Measurements from ENCODE around the gene LRTM1.

LRTM1 gene

GRCh38 chr3:54936561-54936960, 8.7 kb upstream of the LRTM1 start:
- no peak overlapping the region for H3K27ac ChIP-seq (ENCODE audit: low read length)
- no peak for TF ChIP-seq EZH2phosphoT487 (IDR thresholded peaks at IDR 0.05; ENCODE audit: low read depth)
- no peak for TF ChIP-seq CTCF (IDR thresholded peaks at IDR 0.05; ENCODE audit: low read depth, low read length)
- H3K4me3 ChIP-seq (ENCODE audit: low read length): no peak overlapping the region
- H3K36me3 ChIP-seq (replicated peaks; ENCODE audit: low read depth, low read length): no peaks in the 10 kb centered on the region
- no peaks in the 10 kb centered on the region for H3K9me3 ChIP-seq (ENCODE audit: insufficient read depth, low read length)
- H3K4me2 ChIP-seq (ENCODE audit: low read length): no peak overlapping the region
- no peak overlapping the region for H2AFZ ChIP-seq (ENCODE audit: low read depth, low read length)
- H3K79me2 ChIP-seq (ENCODE audit: low read length): no peaks in the 10 kb centered on the region
- H3K27me3 ChIP-seq (ENCODE audit: low read depth, low read length): peaks cover 28% of the 10 kb centered on the region
- no peak overlapping the region for H3K9ac ChIP-seq (ENCODE audit: low read length)
- H4K20me1 ChIP-seq (ENCODE audit: insufficient read depth, low read length): no peaks in the 10 kb centered on the region
- no peaks in the 10 kb centered on the region for H3K4me1 ChIP-seq (ENCODE audit: low read length)

DNA sequence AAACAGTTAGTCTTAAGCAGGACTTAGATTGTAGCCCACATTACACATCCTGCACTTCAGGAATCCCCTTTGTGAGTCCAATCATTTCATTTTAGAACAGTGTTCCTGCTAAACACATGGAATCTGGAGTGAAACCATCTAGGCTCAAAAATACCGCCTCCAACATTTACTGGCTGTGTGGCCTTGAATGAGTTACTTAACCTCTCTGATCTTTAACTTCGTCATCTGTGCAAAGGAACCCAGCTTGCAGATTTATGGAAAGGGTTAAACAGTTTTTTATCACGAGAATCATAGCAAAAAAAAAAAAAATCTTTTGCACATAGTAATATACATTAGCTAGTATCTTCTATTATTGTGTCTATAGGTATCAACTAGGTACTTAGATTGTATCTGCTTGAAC, 8.0 kb upstream of the LRTM1 start:
- Histone ChIP-seq H3K9ac (ENCODE audit: low read length) (no peak overlapping the region), H3K9me3 (ENCODE audit: insufficient read depth, low read length) (no peaks in the 10 kb centered on the region), H3K4me1 (ENCODE audit: low read length) (no peaks in the 10 kb centered on the region), H3K4me2 (ENCODE audit: low read length) (no peak overlapping the region), H3K27me3 (ENCODE audit: low read depth, low read length) (peaks cover 26% of the 10 kb centered on the region), H4K20me1 (ENCODE audit: insufficient read depth, low read length) (no peaks in the 10 kb centered on the region), H3K79me2 (ENCODE audit: low read length) (no peaks in the 10 kb centered on the region), H2AFZ (ENCODE audit: low read depth, low read length) (no peak overlapping the region), H3K36me3 (replicated peaks; ENCODE audit: low read depth, low read length) (no peaks in the 10 kb centered on the region), H3K4me3 (ENCODE audit: low read length) (no peak overlapping the region), H3K27ac (ENCODE audit: low read length) (no peak overlapping the region)
- no peak for TF ChIP-seq CTCF (IDR thresholded peaks at IDR 0.05; ENCODE audit: low read depth, low read length)
- no peak for TF ChIP-seq EZH2phosphoT487 (IDR thresholded peaks at IDR 0.05; ENCODE audit: low read depth)

GRCh38 chr3:54932606-54933005, 4.7 kb upstream of the LRTM1 start:
- H3K27me3 ChIP-seq (ENCODE audit: low read depth, low read length): peaks cover 15% of the 10 kb centered on the region
- H2AFZ ChIP-seq (ENCODE audit: low read depth, low read length): no peak overlapping the region

DNA sequence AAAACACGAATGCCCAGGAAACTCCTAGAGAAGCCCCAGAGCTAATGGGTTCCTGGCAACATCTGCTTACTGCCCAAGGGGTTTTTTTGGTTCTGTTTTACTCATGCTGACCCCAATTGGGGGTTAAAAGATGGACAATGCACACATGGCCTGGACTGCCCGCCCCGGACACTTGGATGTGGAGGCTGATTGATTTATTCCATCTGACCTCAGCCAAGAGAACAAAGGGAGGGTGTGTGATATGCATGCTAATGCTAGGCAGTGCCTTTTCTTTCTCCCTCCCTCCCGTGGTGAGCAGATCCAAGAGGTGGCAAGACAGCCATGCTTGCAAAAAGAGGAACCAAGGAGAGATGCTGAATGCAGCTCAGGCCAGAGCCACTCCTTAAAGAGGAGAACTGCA, 3.3 kb upstream of the LRTM1 start:
- Histone ChIP-seq H4K20me1 (ENCODE audit: insufficient read depth, low read length) (no peaks in the 10 kb centered on the region), H3K4me2 (ENCODE audit: low read length) (no peak overlapping the region), H3K9me3 (ENCODE audit: insufficient read depth, low read length) (no peaks in the 10 kb centered on the region), H3K36me3 (replicated peaks; ENCODE audit: low read depth, low read length) (no peaks in the 10 kb centered on the region), H3K9ac (ENCODE audit: low read length) (no peak overlapping the region), H3K27ac (ENCODE audit: low read length) (no peak overlapping the region), H3K79me2 (ENCODE audit: low read length) (no peaks in the 10 kb centered on the region), H3K4me3 (ENCODE audit: low read length) (no peak overlapping the region), H2AFZ (ENCODE audit: low read depth, low read length) (no peak overlapping the region), H3K27me3 (ENCODE audit: low read depth, low read length) (peaks cover 7% of the 10 kb centered on the region; the same call in 1 of the 2 replicates), H3K4me1 (ENCODE audit: low read length) (no peaks in the 10 kb centered on the region)
- TF ChIP-seq EZH2phosphoT487 (IDR thresholded peaks at IDR 0.05; ENCODE audit: low read depth): no peak
- TF ChIP-seq CTCF (IDR thresholded peaks at IDR 0.05; ENCODE audit: low read depth, low read length): no peak

More at GRCh38 chr3:54932606-54933005, 4.7 kb upstream of the LRTM1 start:
- H3K27ac ChIP-seq (ENCODE audit: low read length): no peak overlapping the region
- no peaks in the 10 kb centered on the region for H3K4me1 ChIP-seq (ENCODE audit: low read length)
- H3K9ac ChIP-seq (ENCODE audit: low read length): no peak overlapping the region
- no peak overlapping the region for H3K4me3 ChIP-seq (ENCODE audit: low read length)
- TF ChIP-seq EZH2phosphoT487 (IDR thresholded peaks at IDR 0.05; ENCODE audit: low read depth) (no peak), CTCF (IDR thresholded peaks at IDR 0.05; ENCODE audit: low read depth, low read length) (no peak)
- H4K20me1 ChIP-seq (ENCODE audit: insufficient read depth, low read length): no peaks in the 10 kb centered on the region
- H3K9me3 ChIP-seq (ENCODE audit: insufficient read depth, low read length): no peaks in the 10 kb centered on the region
- H3K36me3 ChIP-seq (replicated peaks; ENCODE audit: low read depth, low read length): no peaks in the 10 kb centered on the region
- no peak overlapping the region for H3K4me2 ChIP-seq (ENCODE audit: low read length)
- H3K79me2 ChIP-seq (ENCODE audit: low read length): no peaks in the 10 kb centered on the region

All from OCI-LY3 (cell line).